Measurements from ENCODE around the gene PDE3A.

DNA sequence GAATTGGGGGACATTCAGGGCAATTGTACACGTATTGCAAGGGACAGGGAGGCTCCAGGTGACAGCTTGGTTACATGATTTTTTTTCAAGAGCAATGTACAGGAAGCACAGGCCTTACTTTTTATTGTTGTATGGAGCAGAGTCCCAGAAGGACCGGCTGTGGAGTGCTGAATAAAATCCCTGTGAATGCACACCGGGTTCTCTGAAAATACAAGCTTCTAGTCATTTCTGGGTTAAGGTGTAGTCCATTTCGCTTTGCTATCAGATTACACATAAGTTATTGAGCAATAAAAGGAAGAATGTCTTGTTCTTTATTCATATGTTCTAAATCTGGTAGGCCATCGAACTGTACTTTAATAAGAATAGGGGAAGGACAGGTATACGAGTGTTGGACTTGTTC, 52.2 kb downstream of the PDE3A start:
- no peak for TF ChIP-seq CTCF (IDR thresholded peaks at IDR 0.05)
- TF ChIP-seq POLR2A (IDR thresholded peaks at IDR 0.05), result no peak
